Amniotic stem cell (primary cell): Measurements from ENCODE around the gene PRKAG2.
"Not testable (repeated sequence)": the region's sequence is repeated elsewhere in the genome, so short reads cannot be mapped to it uniquely, and the experiment has no call there.

Source experiments
- DNase-seq: peaks from one replicate; lab custom pipeline; 2025; lab: John Stamatoyannopoulos, UW

PRKAG2 gene

GRCh38 chr7:151884312-151885201 is 7.6 kb upstream of the PRKAG2 start:
- no peak for DNase-seq

GRCh38 chr7:151883857-151884256 is 6.9 kb upstream of the PRKAG2 start:
- no peak for DNase-seq

GRCh38 chr7:151882734-151883133 is 5.8 kb upstream of the PRKAG2 start:
- no peak for DNase-seq

- no peak for DNase-seq
These were observed 3.8 kb upstream of the PRKAG2 start for GRCh38 chr7:151880688-151881087.

- no peak for DNase-seq
These were observed 1.3 kb upstream of the PRKAG2 start for GRCh38 chr7:151877911-151878835.

- no peak for DNase-seq
These were observed 695 bp downstream of the PRKAG2 start for GRCh38 chr7:151875942-151876898.

- DNase-seq = not testable (repeated sequence)
These were observed 2.4 kb downstream of the PRKAG2 start for GRCh38 chr7:151874479-151874878.

- no peak for DNase-seq
These were observed 3.4 kb downstream of the PRKAG2 start for GRCh38 chr7:151873402-151873965.

- DNase-seq = no peak
These were observed 4.1 kb downstream of the PRKAG2 start for GRCh38 chr7:151872531-151873401.

GRCh38 chr7:151871904-151872303 is 5.0 kb downstream of the PRKAG2 start:
- DNase-seq = no peak

GRCh38 chr7:151871189-151871735 is 5.7 kb downstream of the PRKAG2 start:
- no peak for DNase-seq

GRCh38 chr7:151869968-151870918 is 6.7 kb downstream of the PRKAG2 start:
- DNase-seq = no peak

- DNase-seq = no peak
These were observed 7.5 kb downstream of the PRKAG2 start for GRCh38 chr7:151869455-151869854.

GRCh38 chr7:151869109-151869428 is 7.8 kb downstream of the PRKAG2 start:
- DNase-seq = no peak

- no peak for DNase-seq
These were observed 8.4 kb downstream of the PRKAG2 start for GRCh38 chr7:151868396-151869108.

GRCh38 chr7:151867912-151868311 is 9.0 kb downstream of the PRKAG2 start:
- DNase-seq = no peak

GRCh38 chr7:151866761-151867655 is 9.9 kb downstream of the PRKAG2 start:
- DNase-seq = no peak
